ENCODE results near the gene CRYBB3.

CRYBB3 gene

DNA sequence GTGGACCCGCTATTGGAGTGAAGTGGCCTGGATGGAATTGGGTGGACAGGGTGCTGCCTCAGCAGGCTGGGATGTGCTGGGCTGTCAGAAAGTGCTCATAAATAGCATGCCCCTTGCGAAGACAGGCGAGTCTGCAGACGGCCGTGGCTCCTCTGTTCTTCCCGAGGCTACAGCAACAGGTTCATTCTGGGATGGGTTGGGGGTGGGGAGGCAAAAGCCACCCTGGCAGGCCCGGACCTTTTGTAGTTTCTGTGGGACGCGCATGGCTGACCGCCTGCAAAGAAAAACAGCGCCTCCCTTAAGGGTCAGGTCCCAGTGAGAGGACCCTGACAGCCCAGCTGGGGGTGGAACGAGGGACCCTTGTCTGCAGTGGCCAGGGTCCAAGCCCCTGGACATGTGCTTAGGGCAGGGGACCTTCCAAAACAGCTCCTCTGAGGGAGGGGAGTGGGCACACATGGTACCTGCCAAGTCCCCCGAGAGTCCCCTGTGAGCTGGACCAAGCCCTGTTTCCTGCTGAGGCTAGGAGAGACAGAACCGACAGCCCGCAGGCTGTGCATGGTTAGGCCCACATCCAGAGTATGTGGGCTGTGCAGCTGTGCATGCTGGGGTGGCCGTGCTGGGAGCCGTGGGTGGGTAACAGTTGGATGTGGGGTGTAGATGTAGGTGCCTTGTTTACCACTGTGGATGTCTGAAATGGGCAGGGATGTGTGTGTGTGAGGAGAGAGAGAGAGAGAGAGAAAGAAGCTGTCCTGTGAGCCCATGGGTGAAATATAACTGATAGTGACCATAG is at the start of gene CRYBB3:
Gene CRYBB3, plus strand, starts transcription at position 128 of the 790 bp plus-strand sequence. CDS start 1,539 bp downstream, outside the sequence.
- DNase-seq: no peak

DNA sequence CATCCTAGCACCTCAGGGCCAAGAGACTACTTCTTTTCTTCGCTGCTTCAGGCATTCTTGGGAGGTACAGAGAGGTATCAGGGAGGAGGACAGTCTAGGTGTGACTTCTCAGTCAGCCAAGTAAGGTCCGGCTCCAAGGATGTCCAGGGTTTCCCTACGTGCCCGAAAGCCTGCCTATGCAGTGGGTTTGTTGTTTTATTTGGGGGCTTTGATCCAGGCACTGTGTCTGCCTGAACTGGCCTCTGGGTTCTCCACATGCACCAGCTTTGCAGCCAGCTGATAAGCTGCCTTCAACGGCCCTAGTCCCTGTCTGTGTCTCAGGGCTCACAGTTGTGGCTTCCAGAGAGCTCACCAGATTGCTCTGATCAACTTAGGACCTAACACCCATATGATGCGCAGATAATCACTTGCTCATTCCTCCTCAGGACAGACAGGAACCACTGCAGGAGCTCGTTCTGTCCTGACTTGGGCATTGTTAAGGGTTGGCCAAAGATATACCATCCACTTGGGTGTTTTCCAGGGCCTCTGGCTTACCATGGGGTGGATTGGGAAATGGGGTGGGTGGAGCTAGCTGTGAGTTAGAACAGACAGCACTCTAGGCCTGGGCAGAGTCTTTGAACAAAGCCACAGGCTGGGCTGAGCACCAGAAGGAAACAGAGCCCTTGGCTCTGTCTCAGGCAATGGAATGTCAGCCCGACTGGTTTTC is 45.5 kb upstream of the CRYBB3 start:
- DNase-seq: no peak

DNA sequence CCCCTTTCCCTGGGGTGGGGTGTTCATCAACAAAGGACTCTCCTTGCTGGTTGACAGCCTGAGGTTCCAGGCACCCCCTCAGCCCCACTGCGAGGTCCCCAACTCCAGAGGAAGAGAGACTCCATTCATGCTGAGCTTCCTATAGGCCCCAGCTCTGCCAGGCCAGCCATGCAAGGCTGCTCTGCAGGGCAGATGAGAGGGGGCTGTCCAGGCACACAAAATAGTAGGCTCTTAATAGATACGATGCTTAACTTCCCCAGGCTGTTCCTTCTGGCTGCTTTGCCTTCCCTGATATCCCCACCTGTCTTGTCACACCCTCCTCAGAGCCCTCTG is 45.0 kb upstream of the CRYBB3 start:
- DNase-seq: no peak

DNA sequence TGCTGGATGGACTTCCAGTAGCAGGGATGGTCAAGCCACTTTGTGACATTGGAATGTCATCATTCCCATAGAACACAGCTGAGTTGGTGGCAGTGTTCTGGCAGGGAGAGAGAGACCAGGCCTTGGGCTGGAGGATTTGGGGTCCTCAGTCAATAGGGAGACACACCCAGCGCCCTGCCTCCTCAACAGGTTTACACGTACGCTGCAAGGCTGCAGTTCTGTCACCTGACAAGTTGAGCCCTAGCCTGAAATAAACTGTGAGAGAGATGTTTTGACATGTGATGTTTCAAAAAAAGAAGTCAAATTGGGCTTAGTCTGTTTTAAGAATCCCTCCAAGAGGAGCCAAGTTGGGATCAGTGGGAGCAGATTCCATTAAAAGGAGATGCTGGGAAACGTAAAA is 42.9 kb upstream of the CRYBB3 start:
- no peak for DNase-seq

DNA sequence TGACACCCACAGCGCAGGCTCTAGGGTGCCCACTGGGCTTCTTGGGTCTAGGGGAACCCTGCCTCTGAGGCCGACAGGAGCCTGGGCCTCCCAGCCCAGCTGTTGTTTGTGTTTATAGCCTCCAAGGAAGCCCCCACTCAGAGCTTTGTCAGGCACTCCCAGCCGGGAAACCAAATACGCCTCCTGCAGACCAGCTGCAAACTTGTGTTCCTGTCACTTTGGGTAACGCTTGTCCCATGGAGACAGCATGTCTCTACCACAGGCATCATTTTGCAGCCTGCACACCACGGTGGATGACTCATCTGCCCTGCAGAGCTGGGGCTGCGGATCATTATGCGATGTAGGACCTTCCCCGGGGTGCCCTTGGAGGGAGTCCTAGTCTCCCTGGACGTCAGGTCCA is 40.6 kb upstream of the CRYBB3 start:
- no peak for DNase-seq

DNA sequence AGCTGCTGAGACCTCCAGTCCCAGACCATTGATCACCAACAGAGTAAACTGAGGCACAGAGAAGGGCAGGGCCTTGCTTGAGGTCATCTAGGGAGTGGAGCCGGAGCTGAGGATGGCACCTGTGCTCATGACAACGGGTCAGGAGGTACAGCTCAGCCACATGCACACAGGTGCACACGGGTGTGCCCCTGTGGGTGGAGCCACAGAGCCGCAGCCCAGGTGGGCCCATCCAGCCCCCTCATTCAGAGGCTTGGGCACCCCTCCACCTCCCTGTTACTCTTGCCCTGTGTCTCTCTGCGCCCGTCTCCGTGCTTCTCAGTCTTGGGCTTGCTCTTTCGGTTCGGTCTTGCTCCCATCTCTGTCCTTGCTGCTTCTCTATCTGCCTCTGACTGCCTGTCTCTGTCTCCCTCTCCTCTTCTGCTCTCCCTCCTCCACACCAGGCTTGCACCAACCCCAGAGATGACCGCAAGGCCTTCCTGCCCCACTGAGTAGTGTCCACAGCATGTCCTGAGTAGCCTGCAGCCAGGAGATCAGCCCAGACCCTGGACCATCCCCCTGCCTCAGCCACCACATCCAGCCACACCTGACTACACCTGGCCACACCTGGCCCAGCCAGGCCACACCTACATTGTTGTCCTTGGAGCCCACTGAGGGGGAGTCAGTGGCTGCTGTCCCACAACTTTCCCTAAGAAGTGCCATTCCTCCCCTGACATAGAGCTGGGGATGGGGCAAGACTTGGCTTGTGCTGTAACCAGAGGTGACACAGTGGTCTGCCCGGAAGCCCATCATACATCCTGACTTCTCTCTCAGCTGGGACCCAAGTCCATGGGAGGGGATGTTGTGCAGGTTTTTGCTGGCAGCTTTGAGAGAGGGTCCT is 39.3 kb upstream of the CRYBB3 start:
- no peak for DNase-seq

DNA sequence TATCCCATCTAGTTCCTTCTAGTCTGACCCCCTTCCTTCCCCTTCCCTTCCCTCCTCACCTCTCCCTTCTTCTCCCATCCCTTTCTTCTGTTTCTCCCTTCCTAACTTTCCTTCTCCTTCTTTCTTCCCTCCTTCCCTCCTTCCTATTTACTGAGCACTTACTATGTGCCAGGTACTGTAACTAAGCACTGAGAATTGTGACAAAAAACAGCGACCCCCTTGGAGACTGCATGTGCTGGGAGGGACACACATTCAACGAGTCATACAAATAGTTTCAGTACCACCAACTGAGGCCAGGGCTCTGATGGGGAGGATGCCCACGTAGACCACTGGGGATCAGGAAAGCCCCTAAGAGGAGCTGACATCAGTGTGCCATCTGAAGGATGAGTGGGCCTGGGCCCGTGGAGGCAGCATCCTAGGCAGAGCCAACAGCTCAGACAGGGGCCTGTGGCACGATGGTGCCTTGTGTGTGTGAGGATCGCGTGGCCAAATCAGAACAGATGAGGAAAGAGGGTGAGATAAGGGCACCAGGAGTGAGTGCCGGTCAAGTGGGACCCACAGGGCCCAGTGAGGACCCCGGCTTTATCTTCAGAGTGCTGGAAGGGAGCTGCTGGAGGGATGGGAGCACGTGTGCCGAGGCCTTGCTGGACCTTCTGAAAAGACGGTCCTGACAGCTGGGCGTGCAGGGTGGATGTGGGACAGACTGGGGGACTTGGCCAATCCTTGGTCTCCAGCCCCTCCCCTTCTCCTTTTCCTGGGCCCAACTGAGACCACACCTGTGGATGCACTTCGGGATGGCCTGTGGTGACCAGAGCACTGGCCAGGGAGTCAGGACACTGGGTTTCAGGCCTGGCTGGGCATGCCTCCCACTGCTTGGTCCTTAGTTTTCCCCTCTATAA is 38.4 kb upstream of the CRYBB3 start:
- no peak for DNase-seq

DNA sequence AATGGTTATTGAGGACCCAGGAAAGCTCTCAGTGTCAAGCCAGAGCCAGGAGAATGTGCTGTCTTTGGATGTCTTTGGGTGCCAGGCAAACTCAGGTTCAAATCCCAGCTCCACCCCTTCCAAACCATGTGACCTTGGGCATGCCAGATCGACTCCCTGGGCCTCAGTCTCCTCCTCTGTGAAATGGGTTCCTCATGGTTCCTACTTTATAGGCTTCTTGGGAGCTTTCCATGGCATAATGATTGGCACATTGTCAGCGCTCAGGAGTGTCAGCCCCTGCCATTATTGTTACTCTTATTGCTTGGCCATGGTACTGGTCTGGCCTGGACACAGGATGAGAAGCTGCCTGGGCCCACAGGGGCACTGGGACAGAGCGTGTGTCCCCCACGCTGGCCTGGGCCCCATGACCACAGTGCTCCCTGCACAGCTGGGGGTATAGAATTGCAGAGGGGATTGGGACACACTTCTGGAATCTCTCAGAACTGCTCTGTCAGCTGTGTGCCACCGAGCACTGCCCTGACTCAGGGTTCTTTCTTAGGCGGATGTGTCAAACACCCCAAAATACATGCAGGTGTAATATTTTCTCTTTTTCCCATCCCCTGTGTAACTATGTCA is 37.6 kb upstream of the CRYBB3 start:
- DNase-seq: no peak

DNA sequence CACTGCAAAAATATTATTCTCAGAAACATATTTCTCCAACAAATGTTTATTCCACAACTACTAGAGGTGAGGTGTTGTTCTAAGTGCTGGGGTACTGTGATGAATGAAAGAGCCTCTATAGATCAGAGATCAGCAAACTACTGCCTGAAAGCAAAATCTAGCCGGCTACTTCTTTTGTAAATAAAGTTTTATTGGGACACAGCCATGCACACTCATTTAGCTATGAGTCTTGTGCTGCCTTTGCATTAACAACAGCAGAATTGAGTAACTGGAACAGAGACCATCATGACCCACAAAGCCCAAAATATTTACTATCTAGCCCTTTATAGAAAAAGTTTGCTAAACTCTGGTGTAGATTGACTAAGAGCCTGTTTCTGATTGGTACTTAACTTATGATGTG is 37.1 kb upstream of the CRYBB3 start:
- no peak for DNase-seq

DNA sequence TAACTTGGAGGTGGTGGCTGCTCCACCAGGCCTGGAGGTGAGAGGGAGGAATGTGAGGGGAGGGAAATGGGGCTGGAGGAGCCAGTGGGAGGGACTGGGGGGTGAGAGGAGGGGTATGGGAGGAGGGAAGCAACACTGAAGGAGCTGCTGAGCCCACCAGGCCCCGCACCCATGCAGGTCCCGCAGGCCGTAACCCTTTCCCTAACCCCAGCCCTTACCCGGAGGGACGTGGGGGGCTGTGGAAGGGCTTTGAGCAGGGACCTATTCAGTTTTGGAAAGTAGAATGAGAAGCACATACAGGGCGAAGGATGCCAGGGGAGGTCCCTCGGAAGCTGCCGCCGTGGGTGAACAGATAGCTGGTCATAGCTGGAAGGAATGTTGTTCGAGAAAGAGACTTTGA is 33.9 kb upstream of the CRYBB3 start:
- DNase-seq: no peak

DNA sequence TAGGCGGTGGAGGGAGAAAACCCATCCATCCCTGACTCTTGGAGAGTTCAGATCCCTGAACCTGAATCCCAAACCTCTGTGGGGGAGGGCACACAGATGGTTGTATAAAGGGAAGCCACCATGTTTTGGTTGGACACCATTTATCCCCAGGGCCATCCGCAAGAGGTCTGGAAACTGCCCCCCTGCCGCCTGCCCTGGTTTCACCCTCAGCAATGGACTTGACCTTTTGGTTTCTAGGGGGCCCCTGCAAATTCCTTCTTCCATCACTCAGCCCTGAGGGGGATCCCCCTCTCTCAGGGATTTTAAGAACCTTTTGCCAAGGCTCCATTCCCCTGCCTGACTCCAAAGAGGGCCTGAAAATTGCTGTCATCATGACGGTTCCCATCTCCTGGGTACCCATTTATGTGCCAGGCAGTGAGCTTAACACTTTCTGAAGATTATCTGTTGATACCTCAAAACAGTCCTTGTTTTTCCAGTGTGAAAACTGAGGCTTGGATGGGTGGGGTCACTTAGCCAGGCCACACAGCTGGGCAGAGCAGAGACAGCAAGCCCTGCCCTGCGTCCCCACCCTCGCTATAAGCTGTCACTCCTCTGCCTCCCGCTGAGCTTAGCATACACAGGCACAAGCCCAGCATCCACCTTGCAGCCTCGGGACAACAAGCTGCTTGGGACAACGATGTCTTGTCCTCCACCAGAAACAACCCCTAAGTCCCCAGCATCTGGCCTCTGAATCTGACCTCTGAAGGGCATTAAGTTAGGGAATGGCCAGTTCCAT is 33.2 kb upstream of the CRYBB3 start:
- DNase-seq: no peak

DNA sequence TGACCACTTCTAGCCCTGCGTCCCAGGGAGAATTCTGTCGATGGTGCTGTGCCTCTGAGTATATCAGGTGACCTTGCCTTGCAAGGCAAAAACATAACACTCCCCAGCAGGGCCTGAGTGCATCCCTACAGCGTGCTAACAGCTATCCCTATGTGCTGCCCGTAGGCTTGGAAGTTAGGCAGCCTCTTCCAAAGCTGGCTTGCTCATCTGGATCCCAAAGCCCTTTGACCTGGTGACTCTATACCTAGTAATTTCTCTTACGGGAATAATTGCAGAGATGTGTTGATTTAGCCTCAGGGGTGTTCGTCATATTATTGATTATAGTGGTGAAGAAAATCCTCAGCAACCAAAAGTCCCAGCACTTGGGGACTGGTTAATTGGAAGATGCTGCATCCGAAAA is 32.6 kb upstream of the CRYBB3 start:
- DNase-seq: no peak

DNA sequence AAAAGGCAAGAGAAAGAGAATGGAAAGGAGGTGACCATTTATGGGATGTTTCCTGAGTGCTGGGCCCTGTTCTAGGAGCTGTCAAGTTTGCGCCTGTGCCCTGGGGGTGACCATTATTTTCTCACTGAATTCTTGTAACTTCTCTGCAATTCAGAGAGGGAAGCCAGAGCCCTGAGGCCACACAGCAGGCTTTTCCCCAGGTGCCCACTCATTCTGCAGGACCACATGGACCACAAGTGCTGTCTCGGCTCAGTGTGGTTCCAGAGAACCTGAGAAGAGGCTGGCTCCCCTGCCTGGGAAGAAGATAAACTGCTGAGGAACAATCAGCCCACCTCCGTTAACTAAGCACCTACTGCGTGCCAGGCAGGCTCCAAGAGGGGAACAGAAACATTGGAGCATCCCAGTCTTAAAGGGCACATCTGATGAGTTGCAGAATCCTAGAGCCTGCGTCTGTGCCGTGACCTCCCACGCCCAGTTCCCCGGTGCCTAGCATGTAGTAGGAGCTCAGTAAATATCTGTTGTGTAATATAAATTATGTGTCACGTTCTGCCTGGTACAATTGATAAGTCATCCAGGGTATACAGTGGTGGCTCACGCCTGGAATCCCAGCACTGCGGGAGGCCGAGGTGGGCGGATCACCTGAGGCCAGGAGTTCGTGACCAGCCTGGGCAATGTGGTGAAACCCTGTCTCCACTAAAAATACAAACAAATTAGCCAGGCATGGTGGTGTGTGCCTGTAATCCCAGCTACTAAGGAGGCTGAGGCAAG is 31.6 kb upstream of the CRYBB3 start:
- DNase-seq: no peak

DNA sequence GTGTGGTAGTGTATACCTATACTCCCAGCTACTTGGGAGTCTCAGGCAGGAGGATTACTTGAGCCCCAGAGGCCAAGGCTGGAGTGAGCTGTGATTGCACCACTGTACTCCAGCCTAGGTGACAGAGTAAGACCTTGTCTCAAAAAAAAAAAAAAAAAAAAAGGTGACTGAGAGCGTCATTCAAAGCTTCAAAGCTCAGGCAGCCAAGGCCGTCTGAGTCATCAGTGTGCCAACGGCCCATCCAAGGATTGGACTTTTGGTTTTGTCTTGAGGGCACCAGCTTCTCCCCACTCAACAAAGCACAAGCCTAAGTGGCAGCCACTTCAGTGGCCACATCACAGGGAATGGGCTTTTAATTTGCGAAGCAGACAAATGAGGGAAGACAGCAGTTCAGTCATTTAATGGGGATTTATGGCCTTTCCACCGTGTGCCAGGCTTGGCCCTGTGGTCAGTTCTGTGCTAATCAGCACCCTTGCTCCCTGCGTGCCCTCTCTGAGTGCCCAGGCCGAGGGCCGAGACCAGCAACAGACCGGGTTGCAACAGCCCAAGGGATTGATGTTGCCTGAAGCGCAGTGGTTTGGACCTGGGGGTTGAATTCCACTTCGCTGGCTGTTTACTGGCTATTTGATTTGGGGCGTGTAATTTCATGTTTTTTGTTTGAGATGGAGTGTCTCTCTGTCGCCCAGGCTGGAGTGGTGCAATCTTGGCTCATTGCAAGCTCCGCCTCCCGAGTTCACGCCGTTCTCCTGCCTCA is 30.2 kb upstream of the CRYBB3 start:
- no peak for DNase-seq

DNA sequence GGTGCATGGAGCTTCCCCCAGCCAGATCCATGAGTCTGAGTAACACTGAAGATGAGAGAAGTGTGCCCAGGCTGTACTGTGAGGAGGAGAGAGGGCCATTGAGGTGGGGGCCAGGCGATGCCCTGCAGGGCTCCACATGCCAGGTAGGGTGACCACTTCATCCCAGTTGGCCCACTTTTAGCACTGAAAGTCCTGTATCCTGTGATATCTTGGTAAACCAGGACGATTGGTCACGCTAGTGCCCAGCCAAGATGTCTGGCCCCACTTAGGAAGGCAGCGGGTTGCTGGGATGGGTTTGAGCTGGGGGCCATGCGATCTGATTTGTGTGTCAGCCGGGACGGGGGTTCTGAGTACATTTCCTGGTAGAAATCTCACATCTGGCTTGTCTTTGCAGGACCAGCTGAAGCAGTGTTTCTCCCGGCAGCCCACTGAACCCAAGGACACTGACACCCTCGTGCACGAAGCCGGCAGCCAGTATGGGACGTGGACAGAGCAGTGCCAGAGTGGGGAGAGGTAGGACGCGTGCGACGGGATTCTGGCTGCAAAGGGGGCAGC is 29.2 kb upstream of the CRYBB3 start:
- no peak for DNase-seq

DNA sequence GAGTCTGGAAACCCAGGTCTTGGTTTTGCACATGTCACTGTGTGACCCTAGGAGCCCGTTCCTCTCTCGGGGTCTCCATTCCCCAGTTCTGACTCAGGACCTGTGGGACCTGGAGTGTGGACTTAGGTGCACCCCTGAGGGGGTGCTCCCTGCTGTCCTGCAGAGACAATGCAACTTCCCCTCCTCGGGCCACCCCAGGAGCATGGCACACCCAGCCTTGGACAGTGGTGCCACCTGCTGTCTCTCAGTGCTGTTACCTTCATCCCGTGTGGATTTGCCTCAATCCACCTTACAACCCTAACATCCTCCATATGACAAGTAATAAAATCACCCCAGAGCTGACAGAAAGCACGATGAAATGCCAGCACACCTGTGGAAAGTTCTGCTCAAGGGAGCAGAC is 27.5 kb upstream of the CRYBB3 start:
- no peak for DNase-seq

DNA sequence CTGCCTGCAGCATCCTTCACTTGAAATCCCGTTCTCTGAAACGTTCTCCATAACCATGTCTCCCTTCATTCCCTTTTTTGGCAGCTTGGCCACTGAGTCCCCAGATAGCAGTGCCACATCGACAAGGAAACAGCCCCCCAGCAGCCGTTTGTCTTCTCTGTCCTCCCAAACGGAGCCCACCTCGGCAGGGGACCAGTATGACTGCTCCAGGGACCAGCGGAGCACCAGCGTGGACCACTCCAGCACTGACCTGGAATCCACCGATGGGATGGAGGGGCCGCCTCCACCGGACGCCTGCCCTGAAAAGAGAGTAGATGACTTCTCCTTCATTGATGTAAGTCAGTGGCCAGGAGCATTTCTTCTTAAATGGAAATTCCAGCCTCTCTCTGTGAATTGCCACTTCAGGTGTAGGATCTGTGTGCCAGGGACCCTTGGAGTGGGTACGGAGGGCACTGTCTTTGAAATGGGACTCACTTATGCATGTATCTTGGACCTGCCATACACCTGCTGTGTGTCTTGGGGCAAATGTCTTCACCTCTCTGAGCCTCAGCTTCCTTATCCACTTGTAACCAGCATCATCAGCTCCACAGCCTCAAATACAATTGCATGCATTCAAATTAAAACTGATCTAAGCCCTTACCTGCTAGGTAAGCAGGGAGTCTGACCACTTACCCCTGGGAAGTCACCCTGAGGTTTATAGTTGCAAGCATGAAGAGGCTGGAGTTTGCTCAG is 25.3 kb upstream of the CRYBB3 start:
- no peak for DNase-seq

DNA sequence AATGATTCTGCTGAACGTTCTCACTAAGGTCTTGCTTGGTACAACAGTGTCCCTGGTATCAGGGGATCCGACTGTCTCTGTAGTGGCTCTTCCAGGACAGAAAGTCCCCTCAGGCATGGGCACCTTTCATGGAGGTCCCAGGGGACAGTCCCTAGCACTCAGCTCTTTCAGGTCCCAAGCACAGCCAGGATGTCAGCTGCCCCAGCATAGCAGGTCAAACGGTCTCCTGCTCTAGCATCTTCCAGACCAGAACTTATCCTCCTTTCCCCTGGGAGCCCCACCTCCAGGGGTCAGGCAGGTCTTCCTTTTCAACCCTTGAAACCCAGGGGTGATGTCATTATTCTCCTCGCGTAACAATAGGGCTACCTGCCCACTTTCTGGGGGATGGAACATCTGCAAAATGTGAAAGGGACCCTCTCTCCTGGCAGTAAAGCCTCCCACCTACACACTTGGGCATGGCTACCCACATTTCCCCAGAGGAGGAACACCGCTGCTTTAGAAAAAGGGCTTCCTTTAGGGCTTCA is 24.7 kb upstream of the CRYBB3 start:
- DNase-seq: no peak

All from inflammatory macrophage treated with lipopolysaccharide for 1 hour (primary cell).